HG02981 (cell line): ENCODE measurements around the gene TSC2.
"Not testable (repeated sequence)": the region's sequence is repeated elsewhere in the genome, so short reads cannot be mapped to it uniquely, and the experiment has no call there.

Source experiments
- ATAC-seq: cut with Tn5 transposase; IDR thresholded peaks from one replicate; pipeline ENCODE4 v1.9.1; 2021; ENCODE audit warnings: mild to moderate bottlenecking, moderate library complexity; ENCODE audit not compliant: unreplicated experiment

The TSC2 gene

GRCh38 chr16:2009791-2010510 is 37.8 kb upstream of the TSC2 start, which contains the start of gene ZNF598:
Gene ZNF598, minus strand, starts transcription at chr16:2009821.
- peak; percentile 80 for ATAC-seq

GRCh38 chr16:2011726-2012125 is 36.1 kb upstream of the TSC2 start:
- ATAC-seq, result not testable (repeated sequence)

GRCh38 chr16:2013527-2013926 is 34.3 kb upstream of the TSC2 start:
- no peak for ATAC-seq

- no peak for ATAC-seq
Observed at GRCh38 chr16:2015117-2015946, 32.5 kb upstream of the TSC2 start.

GRCh38 chr16:2015947-2016208 is 31.9 kb upstream of the TSC2 start:
- ATAC-seq, result no peak

- ATAC-seq, result no peak
Observed at GRCh38 chr16:2016407-2016922, 31.3 kb upstream of the TSC2 start.

- no peak for ATAC-seq
Observed at GRCh38 chr16:2019518-2019920, 28.3 kb upstream of the TSC2 start, which contains the start of gene NPW. Gene NPW, plus strand, starts transcription at chr16:2019785.

GRCh38 chr16:2019921-2020831 is 27.6 kb upstream of the TSC2 start:
- ATAC-seq, result no peak

- no peak for ATAC-seq
Observed at GRCh38 chr16:2022723-2023091, 25.1 kb upstream of the TSC2 start.

- peak; percentile 63 for ATAC-seq
Observed at GRCh38 chr16:2023092-2024031, 24.4 kb upstream of the TSC2 start.

GRCh38 chr16:2024032-2024420 is 23.8 kb upstream of the TSC2 start:
- no peak for ATAC-seq

- no peak for ATAC-seq
Observed at GRCh38 chr16:2025251-2025650, 22.5 kb upstream of the TSC2 start.

- no peak for ATAC-seq
Observed at GRCh38 chr16:2025878-2026460, 21.8 kb upstream of the TSC2 start.

GRCh38 chr16:2026461-2027023 is 21.2 kb upstream of the TSC2 start, which contains the start of gene NHERF2:
Gene NHERF2, plus strand, starts transcription at chr16:2026902. Its CDS starts 104 bp downstream, at chr16:2027006.
- no peak for ATAC-seq

GRCh38 chr16:2027024-2028010 is 20.5 kb upstream of the TSC2 start:
- ATAC-seq, result no peak

GRCh38 chr16:2028146-2028545 is 19.6 kb upstream of the TSC2 start:
- ATAC-seq, result no peak

- no peak for ATAC-seq
Observed at GRCh38 chr16:2028620-2029220, 19.1 kb upstream of the TSC2 start.

GRCh38 chr16:2029350-2029749 is 18.4 kb upstream of the TSC2 start:
- no peak for ATAC-seq
